NCI-H524 (cell line): Measurements from ENCODE around the gene E2F1.

Experiments
- DNase-seq, 2 experiments: peaks; one replicate each; lab custom pipeline; 2025; lab: John Stamatoyannopoulos, UW

Gene E2F1

GRCh38 chr20:33687370-33687915 lies 1.3 kb upstream of the E2F1 start:
- no peak for DNase-seq

DNA sequence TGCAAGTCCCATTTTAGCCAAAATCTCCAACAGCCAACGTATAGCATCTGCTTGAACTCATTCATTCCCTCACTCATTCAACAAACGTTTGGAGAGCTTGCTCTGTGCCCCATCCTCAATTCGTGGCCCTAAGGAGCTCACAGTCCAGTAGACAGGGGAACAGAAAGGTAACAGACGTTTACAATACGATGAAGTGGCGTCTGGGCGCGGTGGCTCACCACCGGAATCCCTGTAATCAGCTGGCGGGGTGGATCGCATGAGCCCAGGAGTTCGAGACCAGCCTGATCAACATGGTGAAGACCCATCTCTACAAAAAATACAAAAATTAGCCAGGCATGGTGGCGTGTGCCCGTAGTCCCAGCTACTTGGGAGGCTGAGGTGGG lies 790 bp upstream of the E2F1 start:
- DNase-seq: no peak

DNA sequence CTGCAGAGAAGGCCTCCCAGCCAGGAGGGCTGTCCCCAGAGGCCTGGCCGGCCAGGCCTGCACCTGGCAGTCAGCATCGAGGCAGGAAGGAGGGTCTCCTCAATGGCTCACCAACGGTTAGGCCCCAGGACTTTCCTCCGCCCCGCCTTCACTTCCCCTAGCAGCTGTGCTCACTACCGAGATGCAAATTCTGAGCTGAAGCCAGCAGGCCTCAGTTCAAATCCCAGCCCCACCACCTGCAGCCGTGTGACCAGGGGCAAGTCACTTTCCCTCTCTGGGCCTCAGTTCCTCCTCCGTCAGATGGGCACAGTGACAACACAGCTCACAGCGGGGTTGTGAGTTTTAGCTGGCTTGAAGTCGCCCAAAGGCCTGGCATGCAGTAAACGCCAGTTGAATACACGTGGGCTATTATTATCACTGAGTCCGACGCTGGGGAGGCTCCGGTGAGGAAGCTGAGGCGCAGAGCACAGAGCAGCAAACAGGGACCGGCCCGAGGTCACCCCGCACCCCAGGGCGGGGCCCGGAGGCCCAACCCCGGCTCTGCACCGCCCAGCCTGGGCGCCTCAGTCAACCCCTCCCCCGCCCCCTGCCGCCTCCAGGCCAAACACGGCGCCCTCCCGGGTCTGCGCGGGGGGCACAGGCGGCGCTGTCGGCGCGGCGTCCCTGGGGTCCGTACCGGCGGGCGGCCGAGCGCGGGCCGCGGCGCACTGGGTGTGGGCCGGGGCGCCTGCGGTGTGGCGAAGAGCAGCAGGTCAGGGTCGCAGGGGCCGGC lies 671 bp downstream of the E2F1 start:
- peak in 1 of 2 experiments; percentile 99 for DNase-seq

DNA sequence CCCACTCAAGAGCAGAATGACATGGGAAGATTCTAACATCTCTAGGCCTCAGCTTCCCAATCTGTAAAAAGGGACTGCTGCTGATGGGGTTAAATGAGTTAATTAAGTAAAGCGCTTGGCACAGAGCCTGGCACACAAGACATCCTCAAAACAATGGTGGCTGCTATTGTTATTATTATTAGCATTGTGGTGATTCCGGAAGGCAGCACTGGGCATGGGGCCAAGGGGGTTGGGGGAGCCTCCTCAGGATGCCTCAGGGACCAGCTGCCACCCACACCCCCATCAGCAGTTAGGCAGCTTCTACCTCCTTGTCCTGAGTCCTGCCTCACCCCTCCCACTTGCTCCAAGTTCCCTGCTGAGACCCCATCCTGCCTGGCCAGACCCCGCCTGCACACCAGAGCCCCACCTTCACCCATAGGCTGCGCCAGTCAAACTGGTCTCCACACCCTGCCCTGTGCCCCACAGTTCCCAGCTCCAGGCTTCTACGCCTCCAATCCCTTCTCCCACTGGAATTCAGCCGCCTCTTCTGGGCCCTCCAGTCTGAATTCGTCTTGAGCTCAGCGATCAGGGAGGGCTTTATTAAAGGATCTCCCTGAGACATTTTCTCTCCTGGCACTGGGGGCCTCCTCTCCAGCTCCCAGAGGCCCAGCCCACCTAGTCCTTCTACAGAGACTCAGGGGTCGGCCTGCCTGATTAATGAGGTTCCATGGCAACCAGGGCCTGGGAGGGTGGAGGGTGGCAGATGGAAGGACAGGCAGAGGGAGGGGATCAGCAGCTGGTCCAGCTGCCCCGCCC lies 1.5 kb downstream of the E2F1 start:
- DNase-seq: peak; percentile 92 to 98

DNA sequence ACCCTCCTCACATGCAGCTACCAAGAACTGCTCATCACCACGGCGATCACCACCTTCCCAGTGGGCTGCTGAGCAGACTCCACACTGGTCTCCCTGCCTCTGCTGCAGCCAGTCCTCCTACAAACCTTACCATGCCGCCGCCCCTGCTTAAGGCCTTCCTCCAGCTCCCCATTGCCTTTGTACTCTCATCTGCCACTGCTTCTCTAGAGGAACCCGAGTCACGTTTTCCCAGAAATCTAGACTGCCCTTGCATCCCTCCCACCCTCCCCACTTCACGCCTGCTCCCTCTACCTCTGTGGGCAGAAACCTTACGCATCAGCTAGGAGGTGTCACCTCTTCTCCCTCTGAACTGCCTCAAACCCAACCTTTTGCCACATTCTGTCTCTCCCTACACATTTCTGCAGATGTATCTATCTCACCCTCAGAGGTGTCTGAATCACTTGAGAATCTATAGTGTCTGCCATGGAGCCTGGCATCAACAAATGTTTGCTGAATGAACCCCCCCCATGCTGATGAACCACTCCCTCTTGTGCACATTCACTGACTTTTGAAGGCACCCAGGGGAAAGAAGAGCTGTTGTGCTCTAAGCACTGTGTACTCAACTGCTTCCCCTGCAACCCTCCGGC lies 4.3 kb downstream of the E2F1 start:
- no peak for DNase-seq

GRCh38 chr20:33681288-33681687 lies 4.9 kb downstream of the E2F1 start:
- no peak for DNase-seq

DNA sequence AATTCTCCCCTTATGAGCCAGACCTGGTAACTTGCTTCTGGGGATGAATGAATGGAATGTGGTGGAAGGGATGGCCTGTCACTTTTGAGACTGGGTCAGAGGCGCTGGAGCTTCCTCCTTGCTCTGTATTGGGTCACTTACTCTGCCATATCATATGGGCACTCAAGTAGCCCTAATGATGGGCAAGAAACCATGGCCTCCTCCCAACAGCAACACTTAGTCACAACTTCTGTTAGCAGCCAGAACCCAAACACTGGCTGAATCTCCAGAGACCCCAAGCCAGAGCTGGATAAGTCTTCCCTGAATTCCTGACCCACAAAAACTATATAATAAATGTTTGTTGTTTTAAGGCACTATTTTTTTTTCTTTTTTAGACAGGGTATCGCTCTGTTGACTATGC lies 5.5 kb downstream of the E2F1 start:
- no peak for DNase-seq

DNA sequence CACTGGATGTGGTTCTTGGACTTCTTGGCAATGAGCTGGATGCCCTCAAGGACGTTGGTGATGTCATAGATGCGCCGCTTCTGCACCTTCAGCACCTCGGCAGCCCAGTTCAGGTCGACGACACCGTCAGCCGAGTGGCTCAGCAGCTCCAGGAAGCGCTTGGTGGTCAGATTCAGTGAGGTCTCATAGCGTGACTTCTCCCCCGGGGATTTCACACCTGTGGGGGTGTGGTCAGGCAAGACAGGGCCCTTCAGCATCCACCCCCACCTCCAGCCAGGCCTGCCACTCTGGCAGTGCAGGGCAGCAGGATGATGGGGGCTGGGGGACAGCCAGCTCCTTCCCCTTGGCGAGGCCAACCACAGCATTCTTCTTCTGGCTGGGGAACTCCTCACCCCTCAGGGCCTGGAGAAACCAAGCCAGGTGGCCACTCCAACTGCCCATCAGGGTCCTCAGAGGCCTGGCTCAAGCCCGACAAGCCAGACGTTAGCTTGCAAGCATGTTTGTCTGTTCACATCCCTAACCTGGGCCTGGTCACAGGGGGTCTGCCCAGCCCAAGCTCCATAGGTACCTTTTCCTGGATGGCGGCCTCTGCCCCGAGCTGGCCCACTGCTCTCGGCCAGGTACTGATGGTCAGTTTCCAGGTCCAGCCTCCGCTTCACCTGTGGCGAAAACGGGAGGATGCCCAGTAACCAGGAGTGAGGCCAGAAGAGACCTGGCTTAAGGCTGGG lies 6.3 kb downstream of the E2F1 start:
- DNase-seq: no peak

- DNase-seq: no peak
Measured at GRCh38 chr20:33677991-33678702, 8.0 kb downstream of the E2F1 start.

- DNase-seq: no peak
Measured at GRCh38 chr20:33676652-33677645, 9.2 kb downstream of the E2F1 start.

- no peak for DNase-seq
Measured at GRCh38 chr20:33676121-33676520, 10.1 kb downstream of the E2F1 start.

- peak in 1 of 2 experiments; percentile 73 for DNase-seq
Measured at GRCh38 chr20:33675136-33675959, 10.8 kb downstream of the E2F1 start.

GRCh38 chr20:33674294-33675135 lies 11.7 kb downstream of the E2F1 start, which contains the start of gene NECAB3:
TSS of gene NECAB3 (minus strand) at chr20:33674428. CDS start at chr20:33674352, 76 bp downstream.
- peak; percentile 87 to 90 for DNase-seq

DNA sequence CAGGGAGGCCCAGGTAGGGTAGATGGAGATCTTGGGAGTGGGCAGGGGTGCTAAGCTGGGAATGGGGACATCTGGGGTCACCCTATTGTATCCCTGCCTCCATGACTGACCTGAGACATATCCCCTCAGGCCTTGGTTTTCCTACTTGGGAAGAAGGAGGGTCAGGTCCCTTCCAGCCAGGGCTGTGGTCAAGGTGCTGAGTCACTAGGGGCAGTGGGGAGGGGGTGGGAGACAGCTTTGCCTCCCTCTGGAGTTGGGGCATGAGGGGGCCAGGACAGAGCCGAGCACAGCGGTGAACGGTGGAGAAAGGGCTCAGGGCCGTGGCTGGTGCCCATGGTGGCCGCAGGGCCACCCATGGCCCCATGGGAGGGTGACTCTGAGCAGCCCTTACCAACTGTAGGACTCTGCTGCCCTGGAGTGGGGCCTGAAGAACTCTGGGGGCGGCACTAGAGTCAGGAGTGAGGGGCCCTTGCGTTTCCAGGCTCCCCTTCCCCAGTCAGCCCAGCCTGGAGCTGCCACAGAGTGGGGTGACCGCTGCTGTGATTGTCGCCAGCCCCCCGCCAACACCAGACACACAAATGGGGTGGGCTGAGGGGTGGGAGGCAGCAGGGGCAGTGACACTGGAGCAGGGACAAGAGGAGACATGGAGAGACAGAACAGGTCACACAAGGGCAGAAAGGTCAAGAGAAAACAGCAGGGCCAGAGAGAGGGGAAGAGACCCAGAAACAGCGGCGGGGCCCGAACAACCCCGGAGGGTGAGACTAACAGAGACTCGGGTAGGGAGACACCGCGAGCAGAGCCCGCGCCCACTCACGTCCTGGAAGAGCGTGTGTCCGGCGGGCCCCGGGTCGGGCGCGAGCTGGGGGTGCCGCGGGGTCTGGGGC lies 12.5 kb downstream of the E2F1 start:
- no peak for DNase-seq

GRCh38 chr20:33673114-33673409 lies 13.1 kb downstream of the E2F1 start:
- DNase-seq: no peak

- peak; percentile 68 to 79 for DNase-seq
Measured at GRCh38 chr20:33672426-33673113, 13.6 kb downstream of the E2F1 start.
